Activated CD8-positive, alpha-beta memory T cell treated with anti-CD3 and anti-CD28 coated beads, Interleukin-2, amount 50 U/mL, for 24 hours (primary cell): ENCODE data around the gene AAGAB.

ENCODE experiments used
- DNase-seq: peaks from one replicate; pipeline ENCODE4 v3.0.0-alpha.2; 2020; ENCODE audit errors: extremely low read depth

Gene AAGAB

GRCh38 chr15:67187351-67187854, 67.1 kb downstream of the AAGAB start:
- no peak for DNase-seq

- no peak for DNase-seq
Measured at GRCh38 chr15:67186688-67187087, 67.8 kb downstream of the AAGAB start.

- DNase-seq, result no peak
Measured at GRCh38 chr15:67186226-67186649, 68.2 kb downstream of the AAGAB start.

GRCh38 chr15:67185621-67186225, 68.7 kb downstream of the AAGAB start:
- no peak for DNase-seq

- no peak for DNase-seq
Measured at GRCh38 chr15:67185051-67185450, 69.4 kb downstream of the AAGAB start.

- no peak for DNase-seq
Measured at GRCh38 chr15:67184208-67184925, 70.1 kb downstream of the AAGAB start.

GRCh38 chr15:67183443-67184169, 70.9 kb downstream of the AAGAB start:
- DNase-seq, result no peak

GRCh38 chr15:67181221-67181639, 73.2 kb downstream of the AAGAB start:
- DNase-seq, result no peak

- DNase-seq, result no peak
Measured at GRCh38 chr15:67180514-67181191, 73.8 kb downstream of the AAGAB start.

- no peak for DNase-seq
Measured at GRCh38 chr15:67180035-67180434, 74.4 kb downstream of the AAGAB start.

- DNase-seq, result no peak
Measured at GRCh38 chr15:67179411-67179995, 75.0 kb downstream of the AAGAB start.

GRCh38 chr15:67178569-67179210, 75.8 kb downstream of the AAGAB start:
- DNase-seq, result no peak

GRCh38 chr15:67177752-67178151, 76.7 kb downstream of the AAGAB start:
- DNase-seq, result no peak

- no peak for DNase-seq
Measured at GRCh38 chr15:67176195-67176971, 78.1 kb downstream of the AAGAB start.

GRCh38 chr15:67175643-67176071, 78.8 kb downstream of the AAGAB start:
- DNase-seq, result no peak

GRCh38 chr15:67174864-67175573, 79.4 kb downstream of the AAGAB start:
- no peak for DNase-seq

- no peak for DNase-seq
Measured at GRCh38 chr15:67174446-67174845, 80.0 kb downstream of the AAGAB start.

GRCh38 chr15:67173786-67174185, 80.7 kb downstream of the AAGAB start:
- no peak for DNase-seq

- DNase-seq, result no peak
Measured at GRCh38 chr15:67173005-67173404, 81.5 kb downstream of the AAGAB start.

GRCh38 chr15:67172172-67172571, 82.3 kb downstream of the AAGAB start:
- DNase-seq, result no peak
